Muscle of leg (tissue), 11 donors: Measurements from ENCODE around the gene MLH3. TPM values are rescaled to one million over a fixed set of nuclear protein-coding genes. Genes with fewer than 3 reads are reported as not detected.

Experiments used
- DNase-seq: peaks from one replicate; pipeline ENCODE4 v3.0.0; 2013
- H3K27ac ChIP-seq: one replicate; pipeline ENCODE4 v1.5.1; 2013; ENCODE audit warnings: mild to moderate bottlenecking, low read length, control low read depth
- H3K27me3 ChIP-seq: one replicate; pipeline ENCODE4 v1.6.1; 2013; ENCODE audit warnings: low read length; ENCODE audit not compliant: control insufficient read depth, insufficient read depth
- H3K36me3 ChIP-seq: one replicate; pipeline ENCODE4 v1.6.1; 2013; ENCODE audit warnings: low read length; ENCODE audit not compliant: control insufficient read depth, insufficient read depth
- H3K4me1 ChIP-seq: one replicate; pipeline ENCODE4 v1.6.1; 2013; ENCODE audit warnings: low read length; ENCODE audit not compliant: control insufficient read depth, insufficient read depth
- H3K4me3 ChIP-seq: one replicate; pipeline ENCODE4 v1.5.1; 2013; ENCODE audit warnings: low read length, control low read depth
- H3K9me3 ChIP-seq: replicated peaks from 2 replicates; pipeline ENCODE4 v1.6.1; 2013; ENCODE audit warnings: low read depth, low read length; ENCODE audit not compliant: control insufficient read depth
- WGBS: methylation state at CpG from one replicate; pipeline ENCODE4 v1.1.5; 2013; ENCODE audit warnings: missing lambda C conversion rate; ENCODE audit not compliant: insufficient coverage; 5-methylcytosine and 5-hydroxymethylcytosine counted together
- polyA plus RNA-seq, 8 donors: library from polyadenylated mRNA; unstranded; fragments of 120-200 nt; gene quantifications; one replicate each; pipeline versions ENCODE4 v1.2.1 to v1.2.3, GENCODE V29; 2013; ENCODE audit warnings: inconsistent platforms in 1 of 8, low replicate concordance in 1 of 8; ENCODE audit not compliant: insufficient read length in 8 of 8, insufficient read depth in 1 of 8
- total RNA-seq: library from RNA; stranded (reverse); fragments of 120-200 nt; gene quantifications from one replicate; pipeline ENCODE4 v1.2.4, GENCODE V29; 2013

MLH3 gene
- total and polyA plus RNA-seq, 9 donors: 18.4 to 40.9 (median 20.0) TPM

GRCh38 chr14:75016815-75017214, 34.5 kb downstream of the MLH3 start:
- 75% methylated on average over 1 of the region's 3 CpGs for WGBS

DNA sequence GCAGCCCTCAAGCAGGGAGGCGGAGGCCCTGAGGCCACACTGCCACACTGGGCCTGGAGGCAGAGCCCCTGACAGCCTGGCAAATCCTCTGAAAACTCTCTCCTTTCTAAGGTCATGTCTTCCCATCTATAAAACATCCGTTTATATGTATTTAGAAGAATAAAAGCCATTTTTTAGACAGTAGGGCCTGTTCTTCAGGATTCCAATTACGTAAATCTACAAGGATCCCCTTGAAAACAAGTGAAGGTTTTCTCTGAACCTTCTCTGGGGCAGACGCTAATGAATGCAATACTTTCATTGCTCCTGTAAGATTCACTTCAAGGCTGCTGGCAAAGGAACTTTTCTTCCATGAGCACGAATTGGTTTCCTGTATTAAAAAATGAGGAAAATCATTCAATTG, 35.8 kb downstream of the MLH3 start:
- Histone ChIP-seq H3K36me3 (peaks cover 56% of the 10 kb centered on the region), H3K4me3 (no peak overlapping the region), H3K9me3 (no peaks in the 10 kb centered on the region), H3K27ac (no peak overlapping the region), H3K4me1 (peaks cover 2% of the 10 kb centered on the region), H3K27me3 (no peaks in the 10 kb centered on the region)
- WGBS: 76% methylated on average over 2 of the region's 5 CpGs
- DNase-seq: no peak

More at GRCh38 chr14:75016815-75017214, 34.5 kb downstream of the MLH3 start:
- Histone ChIP-seq H3K4me1 (no peaks in the 10 kb centered on the region), H3K9me3 (no peaks in the 10 kb centered on the region), H3K27me3 (no peaks in the 10 kb centered on the region), H3K36me3 (peaks cover 55% of the 10 kb centered on the region), H3K27ac (no peak overlapping the region), H3K4me3 (no peak overlapping the region)
- DNase-seq: no peak

GRCh38 chr14:75013290-75013689, 38.0 kb downstream of the MLH3 start:
- no peaks in the 10 kb centered on the region for H3K27me3 ChIP-seq
- H3K36me3 ChIP-seq: peaks cover 62% of the 10 kb centered on the region
- H3K9me3 ChIP-seq: no peaks in the 10 kb centered on the region
- 90% methylated on average over 2 of the region's 6 CpGs for WGBS
- H3K4me3 ChIP-seq: no peak overlapping the region
- H3K4me1 ChIP-seq: peaks cover 2% of the 10 kb centered on the region
- DNase-seq: no peak
- H3K27ac ChIP-seq: no peak overlapping the region

DNA sequence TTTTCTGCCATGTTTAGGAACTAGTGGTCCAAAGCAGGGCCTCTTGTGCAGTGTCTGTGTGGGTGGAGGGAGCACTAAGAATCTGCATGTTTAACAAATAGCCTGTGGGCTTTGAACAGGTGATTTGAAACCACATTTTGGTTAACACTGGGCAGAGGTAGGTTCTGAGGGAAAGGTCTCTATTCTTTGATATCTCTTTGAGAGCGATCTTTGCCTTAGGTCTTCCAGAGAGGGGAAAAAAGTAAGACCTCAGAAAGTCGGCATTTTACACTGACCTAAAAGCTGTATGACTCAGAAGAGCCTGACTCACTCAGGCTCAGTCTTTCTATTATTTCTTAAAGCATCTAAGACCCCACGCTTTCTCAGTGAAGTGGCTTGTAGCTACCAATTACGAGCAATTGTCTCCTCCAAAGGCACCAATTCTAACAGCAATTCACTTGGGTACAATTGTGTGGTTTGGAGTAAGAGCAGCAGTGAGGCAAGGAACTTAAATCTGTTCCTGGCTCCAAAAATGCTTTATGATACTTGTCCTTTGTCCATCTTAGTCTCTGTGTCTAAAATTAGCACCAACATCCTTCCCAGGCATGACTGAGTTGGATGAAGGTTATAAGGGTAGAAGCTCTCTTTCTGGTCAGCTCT, 39.8 kb downstream of the MLH3 start:
- no peaks in the 10 kb centered on the region for H3K27me3 ChIP-seq
- peak overlapping the region; percentile 37 for H3K27ac ChIP-seq
- no peaks in the 10 kb centered on the region for H3K9me3 ChIP-seq
- no CpG with 5 or more reads among the region's 4 CpGs for WGBS
- H3K36me3 ChIP-seq: peaks cover 64% of the 10 kb centered on the region
- DNase-seq: peak; percentile 66
- H3K4me3 ChIP-seq: no peak overlapping the region
- H3K4me1 ChIP-seq: peaks cover 2% of the 10 kb centered on the region

- H3K27ac ChIP-seq: no peak overlapping the region
- H3K27me3 ChIP-seq: no peaks in the 10 kb centered on the region
- H3K36me3 ChIP-seq: peaks cover 66% of the 10 kb centered on the region
- DNase-seq: no peak
- no CpG with 5 or more reads among the region's 4 CpGs for WGBS
- H3K9me3 ChIP-seq: no peaks in the 10 kb centered on the region
- H3K4me1 ChIP-seq: peaks cover 2% of the 10 kb centered on the region
- no peak overlapping the region for H3K4me3 ChIP-seq
These were observed 40.7 kb downstream of the MLH3 start for GRCh38 chr14:75010472-75011093.

GRCh38 chr14:75009176-75009575, 42.1 kb downstream of the MLH3 start:
- Histone ChIP-seq H3K9me3 (no peaks in the 10 kb centered on the region), H3K4me1 (peaks cover 6% of the 10 kb centered on the region), H3K27me3 (no peaks in the 10 kb centered on the region), H3K4me3 (no peak overlapping the region), H3K27ac (no peak overlapping the region), H3K36me3 (peaks cover 67% of the 10 kb centered on the region)
- WGBS: 62% methylated on average over 2 of the region's 4 CpGs
- no peak for DNase-seq

GRCh38 chr14:75005357-75005756, 45.9 kb downstream of the MLH3 start:
- peaks cover 4% of the 10 kb centered on the region for H3K9me3 ChIP-seq
- WGBS: 100% methylated on average over 1 of the region's 3 CpGs
- H3K4me1 ChIP-seq: peaks cover 15% of the 10 kb centered on the region
- no peak overlapping the region for H3K27ac ChIP-seq
- H3K36me3 ChIP-seq: peaks cover 54% of the 10 kb centered on the region
- DNase-seq: no peak
- no peaks in the 10 kb centered on the region for H3K27me3 ChIP-seq
- no peak overlapping the region for H3K4me3 ChIP-seq

DNA sequence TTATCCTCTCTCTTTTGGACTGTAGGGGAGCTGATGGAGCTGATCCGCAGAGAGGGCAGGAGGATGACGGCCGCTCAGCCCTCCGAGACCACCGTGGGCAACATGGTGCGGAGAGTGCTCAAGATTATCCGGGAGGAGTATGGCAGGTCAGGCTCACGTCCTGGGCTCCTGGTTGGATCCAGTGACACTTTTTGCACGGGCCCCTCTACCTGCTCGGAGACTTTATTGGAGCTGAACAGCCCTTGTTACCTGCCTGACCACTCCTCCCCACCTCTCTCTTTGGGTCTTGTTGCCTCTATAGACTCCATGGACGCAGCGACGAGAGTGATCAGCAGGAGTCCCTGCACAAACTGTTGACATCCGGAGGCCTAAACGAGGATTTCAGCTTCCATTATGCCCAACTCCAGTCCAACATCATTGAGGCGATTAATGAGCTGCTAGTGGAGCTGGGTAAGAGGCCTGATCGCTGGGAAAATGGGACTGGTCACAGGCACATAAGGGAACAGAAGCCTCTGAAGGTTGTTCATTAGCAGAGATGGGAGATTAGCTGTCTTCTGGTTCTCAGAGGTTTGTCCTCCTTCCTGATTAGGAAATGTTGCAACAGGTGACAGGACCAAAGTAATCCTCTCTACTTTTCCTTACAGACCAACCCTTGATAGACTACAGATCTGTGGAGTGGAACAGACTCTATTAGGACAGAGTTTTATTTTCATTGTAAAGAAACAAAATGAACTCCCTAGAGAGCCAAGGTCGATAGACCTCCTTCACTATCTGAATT, 47.8 kb downstream of the MLH3 start:
- H3K27me3 ChIP-seq: no peaks in the 10 kb centered on the region
- peak overlapping the region; percentile 88 for H3K27ac ChIP-seq
- peak overlapping the region; percentile 94 for H3K4me3 ChIP-seq
- peaks cover 15% of the 10 kb centered on the region for H3K4me1 ChIP-seq
- DNase-seq: no peak
- H3K9me3 ChIP-seq: peaks cover 4% of the 10 kb centered on the region
- peaks cover 35% of the 10 kb centered on the region for H3K36me3 ChIP-seq
- WGBS: 1% methylated on average over 10 of the region's 18 CpGs

- Histone ChIP-seq H3K9me3 (peaks cover 4% of the 10 kb centered on the region), H3K4me1 (peaks cover 15% of the 10 kb centered on the region), H3K36me3 (peaks cover 27% of the 10 kb centered on the region), H3K27me3 (no peaks in the 10 kb centered on the region), H3K4me3 (peak within 1 kb of the TSS; percentile 94), H3K27ac (peak within 1 kb of the TSS; percentile 93)
- DNase-seq: peak; percentile 99
- WGBS: 1% methylated on average over 44 of the region's 66 CpGs
These were observed 48.6 kb downstream of the MLH3 start, which contains the start of gene EIF2B2 for GRCh38 chr14:75002392-75003249. Gene EIF2B2, plus strand, starts transcription at chr14:75002921. Its CDS starts 70 bp downstream, at chr14:75002991.
